Measurements from ENCODE around the gene PRIMPOL. TPM values are rescaled to one million over a fixed set of nuclear protein-coding genes. Genes with fewer than 3 reads are reported as not detected.

Gene PRIMPOL
- total RNA-seq, 1 donor from 2014 or later, result 48.0 TPM

DNA sequence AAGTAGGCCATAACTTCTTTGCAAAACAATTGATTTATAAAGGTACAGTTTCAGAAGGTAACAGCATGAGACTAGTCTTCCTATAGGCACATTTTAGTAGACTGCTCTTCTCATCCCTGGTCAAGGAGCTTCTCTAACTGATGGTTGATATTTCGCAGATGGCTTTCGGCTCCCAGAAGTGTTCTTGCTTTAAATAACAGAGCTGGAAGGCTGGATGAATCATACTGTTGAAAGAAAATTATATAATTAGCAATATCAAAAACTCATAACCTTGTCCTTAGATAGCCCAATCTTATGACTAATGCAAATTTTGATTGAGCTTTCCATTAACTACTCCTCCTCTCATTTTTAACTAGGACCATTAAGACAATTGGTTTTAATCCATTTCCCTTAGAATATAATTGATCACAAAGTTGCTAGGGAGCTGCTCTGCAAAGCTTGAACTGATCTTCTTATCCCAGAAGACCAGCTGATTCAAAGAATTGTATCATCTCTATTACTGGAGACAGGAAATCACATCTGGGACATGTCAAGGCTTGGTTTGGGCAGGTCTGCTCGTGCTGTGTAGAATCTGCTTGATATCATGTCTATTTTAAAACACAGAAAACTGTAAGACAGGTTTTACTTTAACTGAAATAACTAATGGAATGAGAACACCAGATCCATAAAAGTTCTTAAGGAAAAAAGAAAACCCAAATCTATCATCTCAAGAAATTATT lies 45.8 kb downstream of the PRIMPOL start:
- H3K36me3 ChIP-seq (ENCODE audit: control insufficient read depth in 3 of 3, insufficient read depth in 3 of 3, low read length in 3 of 3), result peaks cover 0 to 20% (median 19%) of the 10 kb centered on the region in 3 donors

DNA sequence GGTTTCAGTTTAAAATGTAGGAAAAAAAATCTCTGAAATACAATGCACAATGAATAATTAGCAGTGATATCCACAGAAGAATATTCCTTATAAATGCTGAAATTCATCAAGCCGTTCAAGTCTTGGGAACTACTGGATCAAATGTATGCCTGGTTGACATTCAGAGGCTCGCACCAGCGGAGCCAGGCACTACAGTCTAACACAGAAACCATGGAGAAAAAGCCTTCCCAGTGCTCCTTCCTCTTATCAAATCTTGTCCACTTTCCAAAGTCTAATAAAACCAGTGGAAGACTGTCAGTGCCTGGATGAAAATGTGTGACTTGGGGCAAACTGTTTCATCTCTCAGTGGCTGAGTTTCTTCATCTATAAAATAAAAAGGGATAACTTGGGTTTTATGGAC lies 48.4 kb downstream of the PRIMPOL start:
- no peaks in the 10 kb centered on the region for H3K4me1 ChIP-seq (ENCODE audit: control insufficient read depth in 3 of 3, insufficient read depth in 3 of 3, low read length in 3 of 3)
- H3K27ac ChIP-seq (ENCODE audit: low read depth, low read length), result no peak overlapping the region
- no peaks in the 10 kb centered on the region for H3K27me3 ChIP-seq (ENCODE audit: control insufficient read depth in 3 of 3, insufficient read depth in 3 of 3, low read length in 3 of 3)
- no peak overlapping the region for H3K9ac ChIP-seq (ENCODE audit: low read depth in 1 of 3, low read length in 3 of 3)
- no peaks in the 10 kb centered on the region for H3K9me3 ChIP-seq (ENCODE audit: control insufficient read depth in 3 of 3, low read length in 3 of 3)
- H3K4me3 ChIP-seq (ENCODE audit: low read length in 3 of 3), result no peak overlapping the region
- H3K36me3 ChIP-seq (ENCODE audit: control insufficient read depth in 3 of 3, insufficient read depth in 3 of 3, low read length in 3 of 3), result peaks cover 0 to 15% (median 15%) of the 10 kb centered on the region in 3 donors

More for the DNA sequence above, 45.8 kb downstream of the PRIMPOL start:
- H3K4me1 ChIP-seq (ENCODE audit: control insufficient read depth in 3 of 3, insufficient read depth in 3 of 3, low read length in 3 of 3), result no peaks in the 10 kb centered on the region
- H3K9ac ChIP-seq (ENCODE audit: low read depth in 1 of 3, low read length in 3 of 3), result no peak overlapping the region
- no peak overlapping the region for H3K4me3 ChIP-seq (ENCODE audit: low read length in 3 of 3)
- no peaks in the 10 kb centered on the region for H3K27me3 ChIP-seq (ENCODE audit: control insufficient read depth in 3 of 3, insufficient read depth in 3 of 3, low read length in 3 of 3)
- no peaks in the 10 kb centered on the region for H3K9me3 ChIP-seq (ENCODE audit: control insufficient read depth in 3 of 3, low read length in 3 of 3)
- H3K27ac ChIP-seq (ENCODE audit: low read depth, low read length), result no peak overlapping the region

DNA sequence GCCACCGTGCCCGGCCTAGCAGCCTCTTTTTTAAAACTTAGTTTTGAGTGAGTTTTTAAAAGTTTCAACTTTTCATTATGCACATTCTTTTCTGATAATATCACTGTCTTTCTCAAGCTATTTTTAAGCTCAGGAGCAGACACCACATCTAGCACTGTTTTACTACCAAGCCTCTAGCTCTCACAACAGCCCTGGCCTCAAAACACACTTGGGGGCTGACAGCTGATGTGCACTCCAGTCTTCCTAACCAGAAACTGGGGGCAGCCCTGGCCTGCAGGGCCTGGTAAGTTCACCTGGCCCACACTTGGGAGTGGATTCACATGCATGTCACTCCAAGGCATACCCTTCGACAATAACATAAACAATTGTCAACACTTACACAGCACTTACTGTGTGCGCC lies 50.4 kb downstream of the PRIMPOL start:
- no peaks in the 10 kb centered on the region for H3K27me3 ChIP-seq (ENCODE audit: control insufficient read depth in 3 of 3, insufficient read depth in 3 of 3, low read length in 3 of 3)
- peaks cover 0 to 5% (median 2%) of the 10 kb centered on the region in 3 donors for H3K36me3 ChIP-seq (ENCODE audit: control insufficient read depth in 3 of 3, insufficient read depth in 3 of 3, low read length in 3 of 3)
- no peak overlapping the region for H3K4me3 ChIP-seq (ENCODE audit: low read length in 3 of 3)
- H3K27ac ChIP-seq (ENCODE audit: low read depth, low read length), result no peak overlapping the region
- H3K9me3 ChIP-seq (ENCODE audit: control insufficient read depth in 3 of 3, low read length in 3 of 3), result no peaks in the 10 kb centered on the region
- no peak overlapping the region for H3K9ac ChIP-seq (ENCODE audit: low read depth in 1 of 3, low read length in 3 of 3)
- no peaks in the 10 kb centered on the region for H3K4me1 ChIP-seq (ENCODE audit: control insufficient read depth in 3 of 3, insufficient read depth in 3 of 3, low read length in 3 of 3)

DNA sequence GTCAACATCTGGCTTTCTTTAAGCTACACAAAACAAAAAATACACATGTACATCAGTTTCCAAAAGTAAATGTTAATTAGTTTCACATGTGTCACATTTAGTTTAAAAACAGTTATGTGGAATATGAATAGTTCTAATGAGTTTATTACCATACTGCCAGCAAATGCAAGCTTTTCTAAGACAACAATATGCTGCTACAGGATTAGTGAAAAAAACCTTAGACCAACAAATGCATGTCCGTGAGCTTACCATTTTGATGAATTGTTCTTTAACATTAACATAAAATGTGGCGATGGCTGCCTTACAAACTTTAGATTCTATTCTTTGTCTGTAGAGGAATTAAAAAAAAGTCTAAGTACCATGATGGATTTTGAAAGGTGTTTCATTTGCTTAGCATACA lies 52.6 kb downstream of the PRIMPOL start:
- Histone ChIP-seq H3K27ac (ENCODE audit: low read depth, low read length) (no peak overlapping the region), H3K4me3 (ENCODE audit: low read length in 3 of 3) (no peak overlapping the region), H3K4me1 (ENCODE audit: control insufficient read depth in 3 of 3, insufficient read depth in 3 of 3, low read length in 3 of 3) (no peaks in the 10 kb centered on the region), H3K27me3 (ENCODE audit: control insufficient read depth in 3 of 3, insufficient read depth in 3 of 3, low read length in 3 of 3) (no peaks in the 10 kb centered on the region), H3K36me3 (ENCODE audit: control insufficient read depth in 3 of 3, insufficient read depth in 3 of 3, low read length in 3 of 3) (no peaks in the 10 kb centered on the region), H3K9me3 (ENCODE audit: control insufficient read depth in 3 of 3, low read length in 3 of 3) (no peaks in the 10 kb centered on the region), H3K9ac (ENCODE audit: low read depth in 1 of 3, low read length in 3 of 3) (no peak overlapping the region)

DNA sequence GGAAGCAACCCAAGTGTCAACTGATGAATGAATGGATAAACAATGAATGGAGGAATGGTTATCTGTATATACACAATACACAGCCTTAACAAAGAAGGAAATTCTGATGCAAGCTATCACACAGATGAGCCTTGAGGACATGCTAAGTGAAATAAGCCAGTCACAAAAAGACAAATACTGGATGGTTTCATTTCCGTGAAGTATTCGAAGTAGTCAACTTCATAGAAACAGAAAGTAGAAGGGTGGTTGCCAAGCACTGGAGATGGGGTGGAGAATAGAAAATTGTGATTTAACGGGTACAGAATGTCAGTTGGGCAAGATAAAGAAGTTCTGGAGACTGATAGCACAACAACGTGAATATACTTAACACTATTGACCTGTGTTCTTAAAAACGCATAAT lies 56.2 kb downstream of the PRIMPOL start:
- Histone ChIP-seq H3K36me3 (ENCODE audit: control insufficient read depth in 3 of 3, insufficient read depth in 3 of 3, low read length in 3 of 3) (no peaks in the 10 kb centered on the region), H3K4me1 (ENCODE audit: control insufficient read depth in 3 of 3, insufficient read depth in 3 of 3, low read length in 3 of 3) (no peaks in the 10 kb centered on the region), H3K9me3 (ENCODE audit: control insufficient read depth in 3 of 3, low read length in 3 of 3) (no peaks in the 10 kb centered on the region), H3K27me3 (ENCODE audit: control insufficient read depth in 3 of 3, insufficient read depth in 3 of 3, low read length in 3 of 3) (no peaks in the 10 kb centered on the region), H3K9ac (ENCODE audit: low read depth in 1 of 3, low read length in 3 of 3) (no peak overlapping the region), H3K27ac (ENCODE audit: low read depth, low read length) (no peak overlapping the region), H3K4me3 (ENCODE audit: low read length in 3 of 3) (no peak overlapping the region)

DNA sequence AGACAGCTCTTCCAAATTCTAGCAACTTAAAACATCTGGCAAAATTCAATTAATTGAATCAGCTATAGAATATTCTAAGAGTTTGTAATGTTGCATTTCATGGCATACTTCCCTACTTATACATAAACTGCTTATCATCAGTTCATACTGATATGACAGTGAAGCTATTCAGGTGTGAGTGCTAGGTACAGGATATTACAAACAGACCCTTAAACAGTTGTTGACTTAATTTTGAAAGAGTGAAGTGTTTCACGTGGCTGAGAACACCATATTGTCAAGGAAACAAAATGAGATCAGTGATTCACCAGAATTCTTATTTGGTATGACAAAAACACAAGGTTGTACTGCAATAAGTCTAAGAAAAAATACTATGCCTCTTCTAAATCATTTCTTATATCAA lies 56.9 kb downstream of the PRIMPOL start:
- Histone ChIP-seq H3K4me1 (ENCODE audit: control insufficient read depth in 3 of 3, insufficient read depth in 3 of 3, low read length in 3 of 3) (no peaks in the 10 kb centered on the region), H3K27ac (ENCODE audit: low read depth, low read length) (no peak overlapping the region), H3K27me3 (ENCODE audit: control insufficient read depth in 3 of 3, insufficient read depth in 3 of 3, low read length in 3 of 3) (no peaks in the 10 kb centered on the region), H3K9me3 (ENCODE audit: control insufficient read depth in 3 of 3, low read length in 3 of 3) (no peaks in the 10 kb centered on the region), H3K36me3 (ENCODE audit: control insufficient read depth in 3 of 3, insufficient read depth in 3 of 3, low read length in 3 of 3) (no peaks in the 10 kb centered on the region), H3K9ac (ENCODE audit: low read depth in 1 of 3, low read length in 3 of 3) (no peak overlapping the region), H3K4me3 (ENCODE audit: low read length in 3 of 3) (no peak overlapping the region)

DNA sequence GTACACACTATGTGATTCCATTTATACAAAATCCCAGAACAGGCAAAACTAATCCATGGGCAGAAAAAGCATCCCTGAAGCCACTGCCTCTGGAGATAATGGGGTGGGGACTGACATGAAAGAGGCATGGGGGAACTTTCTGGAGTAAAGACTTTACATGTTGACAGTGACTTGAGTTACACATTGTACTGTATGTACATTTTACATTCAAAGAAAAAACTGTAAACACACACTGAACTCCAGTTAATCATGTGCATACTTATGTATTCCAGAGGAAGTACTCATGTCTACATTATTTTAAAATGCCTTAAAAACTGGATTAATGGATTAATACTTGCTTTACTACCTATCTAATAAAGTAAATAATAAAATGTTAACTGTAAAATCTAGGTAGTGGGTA lies 62.8 kb downstream of the PRIMPOL start:
- no peaks in the 10 kb centered on the region for H3K4me1 ChIP-seq (ENCODE audit: control insufficient read depth in 3 of 3, insufficient read depth in 3 of 3, low read length in 3 of 3)

DNA sequence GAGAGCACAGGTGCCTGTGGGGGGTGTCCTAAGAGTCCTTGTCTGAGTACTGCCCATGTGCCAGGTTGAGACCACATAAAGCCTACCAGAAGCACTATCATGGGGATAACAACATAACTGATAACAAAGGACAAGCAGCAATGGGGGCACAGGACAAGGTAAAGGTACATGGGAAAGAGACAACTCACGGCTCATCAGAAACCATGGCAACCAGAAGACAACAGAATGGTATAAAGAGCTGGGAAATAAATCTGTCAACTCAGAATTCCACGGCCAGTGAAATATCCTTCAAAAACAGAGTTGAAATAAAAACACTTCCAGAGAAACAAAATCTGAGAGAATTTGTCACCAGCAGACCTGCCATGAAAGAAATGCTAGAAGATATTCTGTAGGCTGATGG lies 64.3 kb downstream of the PRIMPOL start:
- no peak overlapping the region for H3K27ac ChIP-seq (ENCODE audit: low read depth, low read length)
- no peaks in the 10 kb centered on the region for H3K27me3 ChIP-seq (ENCODE audit: control insufficient read depth in 3 of 3, insufficient read depth in 3 of 3, low read length in 3 of 3)
- H3K36me3 ChIP-seq (ENCODE audit: control insufficient read depth in 3 of 3, insufficient read depth in 3 of 3, low read length in 3 of 3), result no peaks in the 10 kb centered on the region
- H3K9me3 ChIP-seq (ENCODE audit: control insufficient read depth in 3 of 3, low read length in 3 of 3), result no peaks in the 10 kb centered on the region
- H3K4me1 ChIP-seq (ENCODE audit: control insufficient read depth in 3 of 3, insufficient read depth in 3 of 3, low read length in 3 of 3), result no peaks in the 10 kb centered on the region
- no peak overlapping the region for H3K9ac ChIP-seq (ENCODE audit: low read depth in 1 of 3, low read length in 3 of 3)
- H3K4me3 ChIP-seq (ENCODE audit: low read length in 3 of 3), result no peak overlapping the region

More for the DNA sequence above, 62.8 kb downstream of the PRIMPOL start:
- Histone ChIP-seq H3K9ac (ENCODE audit: low read depth in 1 of 3, low read length in 3 of 3) (no peak overlapping the region), H3K4me3 (ENCODE audit: low read length in 3 of 3) (no peak overlapping the region), H3K9me3 (ENCODE audit: control insufficient read depth in 3 of 3, low read length in 3 of 3) (no peaks in the 10 kb centered on the region), H3K27ac (ENCODE audit: low read depth, low read length) (no peak overlapping the region), H3K27me3 (ENCODE audit: control insufficient read depth in 3 of 3, insufficient read depth in 3 of 3, low read length in 3 of 3) (no peaks in the 10 kb centered on the region), H3K36me3 (ENCODE audit: control insufficient read depth in 3 of 3, insufficient read depth in 3 of 3, low read length in 3 of 3) (no peaks in the 10 kb centered on the region)

DNA sequence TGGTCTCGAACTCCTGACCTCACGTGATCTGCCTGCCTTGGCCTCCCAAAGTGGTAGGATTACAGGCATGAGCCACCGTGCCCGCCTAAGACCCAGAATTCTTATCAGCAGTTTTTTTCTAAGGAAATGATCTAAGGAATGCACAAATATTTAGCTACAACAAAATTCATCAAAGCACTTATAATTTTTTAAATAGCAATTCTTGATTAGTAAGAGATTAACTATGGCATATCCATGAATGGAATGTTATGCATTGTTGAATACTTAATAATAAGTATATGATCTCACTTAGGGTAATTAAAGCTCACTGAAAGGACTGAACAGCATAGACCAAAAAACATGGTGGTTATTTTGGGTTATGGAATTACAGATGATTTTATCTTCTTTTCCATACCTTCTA lies 66.0 kb downstream of the PRIMPOL start:
- no peak overlapping the region for H3K9ac ChIP-seq (ENCODE audit: low read depth in 1 of 3, low read length in 3 of 3)
- no peak overlapping the region for H3K27ac ChIP-seq (ENCODE audit: low read depth, low read length)
- H3K27me3 ChIP-seq (ENCODE audit: control insufficient read depth in 3 of 3, insufficient read depth in 3 of 3, low read length in 3 of 3), result no peaks in the 10 kb centered on the region
- H3K4me1 ChIP-seq (ENCODE audit: control insufficient read depth in 3 of 3, insufficient read depth in 3 of 3, low read length in 3 of 3), result no peaks in the 10 kb centered on the region
- H3K36me3 ChIP-seq (ENCODE audit: control insufficient read depth in 3 of 3, insufficient read depth in 3 of 3, low read length in 3 of 3), result no peaks in the 10 kb centered on the region
- H3K4me3 ChIP-seq (ENCODE audit: low read length in 3 of 3), result no peak overlapping the region
- H3K9me3 ChIP-seq (ENCODE audit: control insufficient read depth in 3 of 3, low read length in 3 of 3), result no peaks in the 10 kb centered on the region

DNA sequence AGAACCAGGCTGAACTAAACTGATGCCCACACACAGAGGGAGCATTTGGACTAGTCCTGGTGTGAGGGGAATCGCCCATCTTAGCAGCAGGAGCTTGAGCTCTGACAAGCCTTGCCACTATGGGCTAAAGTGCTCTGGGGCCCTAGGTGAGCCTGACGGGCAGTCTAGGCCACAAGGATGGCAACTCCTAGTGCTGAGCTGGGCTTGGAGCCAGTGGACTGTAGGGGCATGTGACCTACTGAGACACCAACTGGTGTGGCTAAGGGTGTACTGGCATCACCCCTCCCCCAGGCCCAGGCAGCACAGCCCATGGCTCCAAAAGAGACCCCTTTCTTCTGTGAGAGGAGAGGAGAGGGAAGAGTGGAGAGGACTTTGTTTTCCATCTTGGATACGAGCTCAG lies 69.9 kb downstream of the PRIMPOL start:
- Histone ChIP-seq H3K9me3 (ENCODE audit: control insufficient read depth in 3 of 3, low read length in 3 of 3) (peaks cover 0 to 3% (median 0%) of the 10 kb centered on the region in 3 donors), H3K4me3 (ENCODE audit: low read length in 3 of 3) (no peak overlapping the region), H3K9ac (ENCODE audit: low read depth in 1 of 3, low read length in 3 of 3) (no peak overlapping the region), H3K27ac (ENCODE audit: low read depth, low read length) (no peak overlapping the region), H3K36me3 (ENCODE audit: control insufficient read depth in 3 of 3, insufficient read depth in 3 of 3, low read length in 3 of 3) (no peaks in the 10 kb centered on the region), H3K4me1 (ENCODE audit: control insufficient read depth in 3 of 3, insufficient read depth in 3 of 3, low read length in 3 of 3) (no peaks in the 10 kb centered on the region), H3K27me3 (ENCODE audit: control insufficient read depth in 3 of 3, insufficient read depth in 3 of 3, low read length in 3 of 3) (no peaks in the 10 kb centered on the region)

All from skeletal muscle tissue (tissue), 4 donors.